Mesendoderm (in vitro differentiated cells): ENCODE results near the gene F7.
"Not testable (repeated sequence)": the region's sequence is repeated elsewhere in the genome, so short reads cannot be mapped to it uniquely, and the experiment has no call there.

ENCODE experiments used
- DNase-seq: peaks from one replicate; pipeline ENCODE4 v3.0.0; 2013
- H2AK5ac ChIP-seq: 2 replicates; pipeline ENCODE4 v1.6.1; 2013; ENCODE audit warnings: low read length, inconsistent platforms
- H2BK120ac ChIP-seq: 2 replicates; pipeline ENCODE4 v1.6.1; 2013; ENCODE audit warnings: low read depth, mild to moderate bottlenecking, low read length, moderate library complexity, mixed read lengths
- H2BK15ac ChIP-seq: replicated peaks from 2 replicates; pipeline ENCODE4 v1.6.1; 2013; ENCODE audit warnings: low read depth, mild to moderate bottlenecking, moderate library complexity
- H2BK5ac ChIP-seq: 2 replicates; pipeline ENCODE4 v1.6.1; 2013; ENCODE audit warnings: low read length, inconsistent platforms
- H3K18ac ChIP-seq: 2 replicates; pipeline ENCODE4 v1.6.1; 2013; ENCODE audit warnings: mild to moderate bottlenecking, low read length, mixed read lengths
- H3K23ac ChIP-seq: one replicate; pipeline ENCODE4 v1.6.1; 2013; ENCODE audit warnings: low read length
- H3K27ac ChIP-seq: 2 replicates; pipeline ENCODE4 v1.5.1; 2013; ENCODE audit warnings: low read depth, mild to moderate bottlenecking, inconsistent platforms, low read length, moderate library complexity
- H3K27me3 ChIP-seq: 2 replicates; pipeline ENCODE4 v1.6.1; 2013; ENCODE audit warnings: low read length, control low read depth, mild to moderate bottlenecking, inconsistent platforms; ENCODE audit not compliant: insufficient read depth, poor library complexity
- H3K36me3 ChIP-seq: 2 replicates; pipeline ENCODE4 v1.6.1; 2013; ENCODE audit warnings: low read length, inconsistent platforms; ENCODE audit not compliant: control insufficient read depth, insufficient read depth
- H3K4ac ChIP-seq: one replicate; pipeline ENCODE4 v1.6.1; 2013; ENCODE audit warnings: low read depth, mild to moderate bottlenecking, low read length, moderate library complexity
- H3K4me1 ChIP-seq: 2 replicates; pipeline ENCODE4 v1.6.1; 2013; ENCODE audit warnings: low read depth, low read length, inconsistent platforms; ENCODE audit not compliant: control insufficient read depth
- H3K4me2 ChIP-seq: 2 replicates; pipeline ENCODE4 v1.6.1; 2013; ENCODE audit warnings: low read length
- H3K4me3 ChIP-seq: 2 replicates; pipeline ENCODE4 v1.5.1; 2013; ENCODE audit warnings: mild to moderate bottlenecking, low read length
- H3K56ac ChIP-seq: one replicate; pipeline ENCODE4 v1.6.1; 2013; ENCODE audit warnings: low read length
- H3K79me1 ChIP-seq: 2 replicates; pipeline ENCODE4 v1.6.1; 2013; ENCODE audit warnings: low read length, inconsistent platforms
- H3K79me2 ChIP-seq: 2 replicates; pipeline ENCODE4 v1.6.1; 2013; ENCODE audit warnings: mild to moderate bottlenecking, low read length; ENCODE audit not compliant: control insufficient read depth, insufficient read depth
- H3K9ac ChIP-seq: 2 replicates; pipeline ENCODE4 v1.6.1; 2013; ENCODE audit warnings: low read length, inconsistent platforms
- H4K5ac ChIP-seq: one replicate; pipeline ENCODE4 v1.6.1; 2013; ENCODE audit warnings: low read length
- H4K8ac ChIP-seq: one replicate; pipeline ENCODE4 v1.6.1; 2013; ENCODE audit warnings: low read depth, mild to moderate bottlenecking, control low read depth, low read length, moderate library complexity
- whole genome bisulfite sequencing: extraction: QIAGEN DNeasy Blood & Tissue Kit; methylation state at CpG from one replicate; pipeline ENCODE4 v1.1.7; 2013; ENCODE audit warnings: low lambda C conversion rate, missing lambda C conversion rate; ENCODE audit not compliant: insufficient coverage; ENCODE audit errors: extremely low coverage; 5-methylcytosine and 5-hydroxymethylcytosine counted together

F7 gene

DNA sequence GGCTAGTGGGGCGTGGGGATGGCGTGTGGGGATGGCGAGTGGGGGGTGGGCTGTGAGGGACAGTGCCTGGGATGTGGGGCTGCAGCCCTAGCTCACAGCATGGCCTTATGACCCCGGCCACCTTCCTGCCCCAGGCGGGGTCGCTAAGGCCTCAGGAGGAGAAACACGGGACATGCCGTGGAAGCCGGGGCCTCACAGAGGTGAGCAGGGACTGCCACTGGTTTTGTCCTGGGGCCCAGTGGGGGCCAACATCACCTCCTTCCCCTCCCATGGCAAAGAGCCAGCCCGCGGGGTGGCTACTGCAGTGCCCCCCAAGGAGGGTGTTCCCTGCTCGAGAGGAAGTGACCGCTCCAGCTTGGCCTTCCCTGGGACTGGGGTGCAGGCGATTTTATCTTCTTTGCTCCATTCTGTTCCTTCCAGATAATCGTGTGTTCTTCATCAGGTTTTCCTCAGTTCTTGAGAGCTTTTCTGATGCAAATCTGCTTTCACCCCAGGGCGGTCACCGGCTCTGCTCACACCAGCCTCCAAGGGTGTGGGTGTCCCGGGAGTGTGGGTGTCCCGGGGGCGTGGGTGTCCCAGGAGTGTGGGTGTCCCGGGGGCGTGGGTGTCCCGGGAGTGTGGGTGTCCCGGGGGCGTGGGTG is 1.2 kb downstream of the F7 start:
- Histone ChIP-seq H3K56ac (no peak overlapping the region), H3K36me3 (no peaks in the 10 kb centered on the region), H3K4me3 (no peak overlapping the region), H3K79me2 (no peaks in the 10 kb centered on the region), H3K79me1 (no peaks in the 10 kb centered on the region), H3K18ac (no peak overlapping the region), H3K4me2 (no peak overlapping the region), H4K5ac (no peak overlapping the region), H3K27me3 (peaks cover 6% of the 10 kb centered on the region), H2BK15ac (no peak overlapping the region), H2AK5ac (no peak overlapping the region), H3K27ac (no peak overlapping the region), H2BK5ac (no peak overlapping the region), H3K23ac (no peak overlapping the region), H3K9ac (no peak overlapping the region), H3K4me1 (no peaks in the 10 kb centered on the region), H4K8ac (no peak overlapping the region), H3K4ac (no peak overlapping the region), H2BK120ac (no peak overlapping the region)
- DNase-seq: no peak
- WGBS: no CpG with 5 or more reads among the region's 25 CpGs

DNA sequence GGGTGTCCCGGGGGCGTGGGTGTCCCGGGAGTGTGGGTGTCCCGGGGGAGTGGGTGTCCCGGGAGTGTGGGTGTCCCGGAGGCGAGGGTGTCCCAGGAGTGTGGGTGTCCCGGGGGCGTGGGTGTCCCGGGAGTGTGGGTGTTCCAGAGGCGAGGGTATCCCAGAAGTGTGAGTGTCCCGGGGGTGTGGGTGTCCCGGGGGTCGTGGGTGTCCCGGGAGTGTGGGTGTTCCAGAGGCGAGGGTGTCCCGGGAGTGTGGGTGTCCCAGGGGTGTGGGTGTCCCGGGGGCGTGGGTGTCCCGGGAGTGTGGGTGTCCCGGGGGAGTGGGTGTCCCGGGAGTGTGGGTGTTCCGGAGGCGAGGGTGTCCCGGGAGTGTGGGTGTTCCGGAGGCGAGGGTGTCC is 2.9 kb downstream of the F7 start:
- no CpG with 5 or more reads among the region's 27 CpGs for WGBS
- not testable (repeated sequence) for H3K4me1 ChIP-seq, H3K27ac ChIP-seq, H3K79me2 ChIP-seq, H2AK5ac ChIP-seq, H2BK120ac ChIP-seq, H3K23ac ChIP-seq, H4K8ac ChIP-seq, H4K5ac ChIP-seq, H3K4me3 ChIP-seq, H3K4me2 ChIP-seq, H3K4ac ChIP-seq, DNase-seq, H3K27me3 ChIP-seq, H2BK5ac ChIP-seq, H3K18ac ChIP-seq, H3K79me1 ChIP-seq, H3K56ac ChIP-seq, H2BK15ac ChIP-seq, H3K9ac ChIP-seq, H3K36me3 ChIP-seq

DNA sequence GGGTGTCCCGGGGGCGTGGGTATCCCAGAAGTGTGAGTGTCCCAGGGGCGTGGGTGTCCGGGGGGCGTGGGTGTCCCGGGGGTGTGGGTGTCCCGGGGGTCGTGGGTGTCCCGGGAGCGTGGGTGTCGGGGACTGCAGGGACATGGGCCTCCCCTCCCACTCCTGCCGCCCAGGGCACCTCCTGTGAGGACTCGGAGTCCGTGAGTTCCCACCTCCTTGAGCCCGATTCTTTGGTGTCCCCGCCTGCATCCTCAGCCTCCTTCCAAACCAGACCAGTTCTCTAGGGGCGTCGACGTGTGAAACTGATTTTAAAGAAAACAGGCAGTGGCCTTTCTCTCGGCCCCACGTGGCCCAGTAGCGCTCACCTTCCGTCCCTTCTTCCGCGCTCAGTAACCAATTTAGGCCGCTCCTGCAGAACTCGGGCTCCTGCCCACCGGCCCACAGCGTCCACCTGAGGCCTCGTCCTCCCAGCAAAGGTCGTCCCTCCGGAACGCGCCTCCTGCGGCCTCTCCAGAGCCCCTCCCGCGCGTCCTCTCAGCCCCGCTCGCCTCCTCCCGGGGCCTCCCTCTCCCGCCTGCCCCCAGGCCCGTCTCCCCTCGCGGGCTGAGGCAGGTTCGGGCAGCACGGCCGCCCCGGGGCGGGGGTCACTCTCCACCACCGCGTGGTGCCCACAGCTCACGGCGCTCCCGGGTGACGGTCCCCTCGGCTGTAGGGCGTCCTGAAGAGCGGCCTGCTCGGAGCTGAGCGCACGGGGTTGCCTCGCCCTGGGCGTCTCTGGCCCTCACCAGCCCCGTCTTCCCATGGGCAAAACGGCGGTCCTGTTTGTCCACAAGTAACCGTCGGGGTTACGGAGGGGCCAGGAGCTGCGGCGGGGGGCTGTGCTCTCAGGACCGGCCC is 3.8 kb downstream of the F7 start:
- Histone ChIP-seq H3K4me2 (no peak overlapping the region), H2AK5ac (no peak overlapping the region), H3K56ac (peak overlapping the region; percentile 76), H2BK15ac (no peak overlapping the region), H3K79me2 (no peaks in the 10 kb centered on the region), H3K27me3 (peaks cover 6% of the 10 kb centered on the region), H3K79me1 (no peaks in the 10 kb centered on the region), H3K27ac (no peak overlapping the region), H3K9ac (peak overlapping the region; percentile 24), H3K4me1 (no peaks in the 10 kb centered on the region), H2BK5ac (no peak overlapping the region), H3K23ac (no peak overlapping the region), H3K36me3 (no peaks in the 10 kb centered on the region), H2BK120ac (no peak overlapping the region), H3K4me3 (no peak overlapping the region), H4K5ac (no peak overlapping the region), H3K18ac (no peak overlapping the region), H3K4ac (no peak overlapping the region), H4K8ac (no peak overlapping the region)
- no CpG with 5 or more reads among the region's 73 CpGs for WGBS
- DNase-seq: no peak

DNA sequence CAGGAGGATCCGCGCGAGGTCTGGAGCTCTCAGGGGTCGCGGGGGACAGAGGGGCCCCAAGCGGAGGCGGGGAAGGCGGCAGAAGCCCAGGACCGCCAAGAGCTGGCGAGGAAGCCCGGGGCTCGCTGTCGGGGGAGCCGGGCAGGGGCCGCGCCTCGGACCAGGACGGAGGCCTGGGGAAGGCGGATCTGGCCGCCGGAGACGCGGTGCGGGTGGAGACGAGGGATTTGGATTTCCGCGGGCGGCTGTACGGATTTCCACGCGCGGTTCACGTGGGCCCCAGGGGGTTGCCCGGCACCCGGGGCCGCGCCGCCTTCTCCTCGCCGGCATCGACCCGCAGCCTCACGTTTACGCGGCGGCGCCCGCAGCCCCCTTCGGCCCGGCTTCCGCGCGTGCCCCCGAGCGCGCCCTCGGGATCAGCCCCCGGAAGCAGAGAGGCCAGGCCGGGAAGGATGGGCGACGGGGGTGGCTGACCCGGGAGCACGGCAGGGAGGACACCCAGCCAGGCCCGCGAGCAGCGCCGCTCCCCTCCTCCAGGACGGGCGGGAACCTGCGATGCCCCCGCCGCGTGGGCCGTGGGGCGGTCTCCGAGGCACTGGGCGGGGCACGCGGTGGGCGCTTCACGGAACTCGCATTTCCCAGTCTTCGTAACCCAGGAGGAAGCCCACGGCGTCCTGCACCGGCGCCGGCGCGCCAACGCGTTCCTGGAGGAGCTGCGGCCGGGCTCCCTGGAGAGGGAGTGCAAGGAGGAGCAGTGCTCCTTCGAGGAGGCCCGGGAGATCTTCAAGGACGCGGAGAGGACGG is 4.7 kb downstream of the F7 start:
- H2BK120ac ChIP-seq: no peak overlapping the region
- no peak overlapping the region for H3K23ac ChIP-seq
- H4K8ac ChIP-seq: no peak overlapping the region
- H4K5ac ChIP-seq: no peak overlapping the region
- no peak overlapping the region for H3K18ac ChIP-seq
- H3K9ac ChIP-seq: peak overlapping the region; percentile 24
- WGBS: no CpG with 5 or more reads among the region's 99 CpGs
- H3K27me3 ChIP-seq: peaks cover 6% of the 10 kb centered on the region
- no peaks in the 10 kb centered on the region for H3K4me1 ChIP-seq
- peak overlapping the region; percentile 76 for H3K56ac ChIP-seq
- H3K79me1 ChIP-seq: no peaks in the 10 kb centered on the region
- H2BK5ac ChIP-seq: no peak overlapping the region
- no peak overlapping the region for H2AK5ac ChIP-seq
- H3K27ac ChIP-seq: no peak overlapping the region
- no peak for DNase-seq
- peak overlapping the region; percentile 1 for H3K4me2 ChIP-seq
- no peaks in the 10 kb centered on the region for H3K36me3 ChIP-seq
- H3K4me3 ChIP-seq: no peak overlapping the region
- H2BK15ac ChIP-seq: no peak overlapping the region
- H3K79me2 ChIP-seq: no peaks in the 10 kb centered on the region
- H3K4ac ChIP-seq: no peak overlapping the region

DNA sequence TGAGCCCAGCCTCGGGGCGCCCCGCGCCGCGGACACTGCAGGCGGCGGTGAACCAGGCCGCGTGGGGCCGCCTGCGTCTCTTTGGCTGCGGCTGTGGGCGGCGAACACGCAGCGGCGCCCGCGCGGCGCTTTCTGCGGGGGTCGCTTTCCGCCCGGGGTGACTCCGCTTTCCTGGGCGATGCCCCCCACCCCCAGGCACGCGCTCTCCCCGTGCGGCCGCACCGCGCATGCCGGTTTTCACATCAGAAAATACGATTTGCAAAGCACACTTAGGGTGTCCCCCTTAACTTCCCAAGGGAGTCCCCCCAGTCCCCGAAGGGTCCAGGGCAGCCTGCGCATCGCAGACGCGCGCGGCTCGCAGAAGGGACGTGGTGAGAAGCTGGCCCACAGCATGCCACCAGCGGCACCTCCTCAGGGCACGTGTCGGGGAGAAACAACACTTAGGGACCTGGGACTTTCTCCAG is 5.3 kb downstream of the F7 start:
- no peak overlapping the region for H2AK5ac ChIP-seq
- H3K56ac ChIP-seq: peak overlapping the region; percentile 12
- no peak overlapping the region for H3K23ac ChIP-seq
- no peak overlapping the region for H3K4ac ChIP-seq
- WGBS: no CpG with 5 or more reads among the region's 49 CpGs
- no peak overlapping the region for H4K5ac ChIP-seq
- no peak for DNase-seq
- peaks cover 6% of the 10 kb centered on the region for H3K27me3 ChIP-seq
- H2BK15ac ChIP-seq: no peak overlapping the region
- H2BK120ac ChIP-seq: no peak overlapping the region
- H2BK5ac ChIP-seq: no peak overlapping the region
- no peak overlapping the region for H3K27ac ChIP-seq
- H3K79me2 ChIP-seq: no peaks in the 10 kb centered on the region
- H3K4me2 ChIP-seq: no peak overlapping the region
- no peak overlapping the region for H3K18ac ChIP-seq
- no peaks in the 10 kb centered on the region for H3K4me1 ChIP-seq
- H4K8ac ChIP-seq: no peak overlapping the region
- no peaks in the 10 kb centered on the region for H3K79me1 ChIP-seq
- no peaks in the 10 kb centered on the region for H3K36me3 ChIP-seq
- no peak overlapping the region for H3K4me3 ChIP-seq
- no peak overlapping the region for H3K9ac ChIP-seq
